ENCODE results near the gene CDS2.

- TF ChIP-seq CTCF (IDR thresholded peaks at IDR 0.05; ENCODE audit: low read length), result no peak
- TF ChIP-seq EZH2 (IDR thresholded peaks at IDR 0.05; ENCODE audit: borderline replicate concordance, low read length), result no peak
These were observed 94.2 kb downstream of the CDS2 start for GRCh38 chr20:5221061-5221430.

Data from OCI-LY1 (cell line).